K562 (cell line): ENCODE data around the gene MARCHF9.
A peak's percentile ranks its signal among the peaks of the same experiment; 100 is the strongest.

Experiments
- DMBX1 ChIP-seq: fragments of 250-450 bp; sonication (Bioruptor Pico); IDR thresholded peaks from 2 replicates; pipeline ENCODE4 v1.8.0; 2022; ENCODE audit warnings: inconsistent platforms, mild to moderate bottlenecking, moderate library complexity, borderline replicate concordance
- ELF1 ChIP-seq: fragments of 200-800 bp; sonication (Bioruptor generic); IDR thresholded peaks from 2 replicates; pipeline ENCODE4 v1.6.1; 2016; ENCODE audit warnings: missing genetic modification characterization, missing compliant biosample characterization
- ESRRB ChIP-seq: fragments of 250-450 bp; sonication (Bioruptor Pico); IDR thresholded peaks from 2 replicates; pipeline ENCODE4 v1.5.0; 2020; ENCODE audit warnings: mild to moderate bottlenecking, moderate library complexity, borderline replicate concordance
- NR2C1 ChIP-seq, 2 experiments: fragments of 450-650 bp; IDR thresholded peaks; 2 replicates each; pipeline ENCODE4 v1.6.1; 2017; ENCODE audit warnings: mild to moderate bottlenecking in 2 of 2, antibody characterized with exemption in 1 of 2, inconsistent platforms in 1 of 2, missing compliant biosample characterization in 1 of 2, missing genetic modification characterization in 1 of 2
- POLR2A ChIP-seq: fragments of 450-650 bp; conservative IDR thresholded peaks from 2 replicates; pipeline ENCODE4 v1.6.1; 2016
- RCOR1 ChIP-seq, 2 experiments: IDR thresholded peaks; 2 replicates each; pipeline ENCODE4 v1.6.1; 2012; ENCODE audit warnings: low read depth in 2 of 2, low read length in 2 of 2, borderline replicate concordance in 1 of 2, improper control_type of control experiment in 1 of 2
- SAP30 ChIP-seq: fragments of 200-600 bp; sonication (generic); IDR thresholded peaks from 2 replicates; pipeline ENCODE4 v1.6.1; 2012; ENCODE audit warnings: borderline replicate concordance, low read depth, mild to moderate bottlenecking, moderate library complexity, low read length, control low read depth, inconsistent platforms; ENCODE audit not compliant: insufficient read depth, poor library complexity, severe bottlenecking
- SIRT6 ChIP-seq: IDR thresholded peaks from one replicate; pipeline ENCODE4 v1.6.1; 2012; ENCODE audit warnings: low read depth, mild to moderate bottlenecking, control low read depth, inconsistent platforms, low read length, moderate library complexity
- SPI1 ChIP-seq: IDR thresholded peaks from 2 replicates; pipeline ENCODE4 v1.6.1; 2011; ENCODE audit warnings: low read depth, low read length, control low read depth, borderline replicate concordance
- ZBTB49 ChIP-seq: sonication (generic); formaldehyde crosslinking; IDR thresholded peaks from 2 replicates; pipeline ENCODE4 v1.8.0; 2022; ENCODE audit warnings: missing genetic modification reagents, mild to moderate bottlenecking, borderline replicate concordance
- ZNF121 ChIP-seq: sonication (generic); formaldehyde crosslinking; conservative IDR thresholded peaks from 2 replicates; pipeline ENCODE4 v1.8.0; 2022; ENCODE audit warnings: missing genetic modification reagents
- ZNF133 ChIP-seq: fragments of 250-450 bp; sonication (Bioruptor Pico); IDR thresholded peaks from 2 replicates; pipeline ENCODE4 v1.4.0; 2020; ENCODE audit warnings: mild to moderate bottlenecking
- TF ChIP-seq, protein P1 (sequence below), 3 experiments: IDR thresholded peaks in 2 of 3; conservative IDR thresholded peaks in 1 of 3; 2 replicates each; pipeline ENCODE4 v1.5.1; 2011 to 2012; ENCODE audit warnings: low read length in 3 of 3, mild to moderate bottlenecking in 3 of 3, control low read depth in 2 of 3, improper control_type of control experiment in 1 of 3, inconsistent platforms in 1 of 3, low read depth in 1 of 3, mixed read lengths in 1 of 3, moderate library complexity in 1 of 3; ENCODE audit not compliant: insufficient read depth in 2 of 3

DNA sequence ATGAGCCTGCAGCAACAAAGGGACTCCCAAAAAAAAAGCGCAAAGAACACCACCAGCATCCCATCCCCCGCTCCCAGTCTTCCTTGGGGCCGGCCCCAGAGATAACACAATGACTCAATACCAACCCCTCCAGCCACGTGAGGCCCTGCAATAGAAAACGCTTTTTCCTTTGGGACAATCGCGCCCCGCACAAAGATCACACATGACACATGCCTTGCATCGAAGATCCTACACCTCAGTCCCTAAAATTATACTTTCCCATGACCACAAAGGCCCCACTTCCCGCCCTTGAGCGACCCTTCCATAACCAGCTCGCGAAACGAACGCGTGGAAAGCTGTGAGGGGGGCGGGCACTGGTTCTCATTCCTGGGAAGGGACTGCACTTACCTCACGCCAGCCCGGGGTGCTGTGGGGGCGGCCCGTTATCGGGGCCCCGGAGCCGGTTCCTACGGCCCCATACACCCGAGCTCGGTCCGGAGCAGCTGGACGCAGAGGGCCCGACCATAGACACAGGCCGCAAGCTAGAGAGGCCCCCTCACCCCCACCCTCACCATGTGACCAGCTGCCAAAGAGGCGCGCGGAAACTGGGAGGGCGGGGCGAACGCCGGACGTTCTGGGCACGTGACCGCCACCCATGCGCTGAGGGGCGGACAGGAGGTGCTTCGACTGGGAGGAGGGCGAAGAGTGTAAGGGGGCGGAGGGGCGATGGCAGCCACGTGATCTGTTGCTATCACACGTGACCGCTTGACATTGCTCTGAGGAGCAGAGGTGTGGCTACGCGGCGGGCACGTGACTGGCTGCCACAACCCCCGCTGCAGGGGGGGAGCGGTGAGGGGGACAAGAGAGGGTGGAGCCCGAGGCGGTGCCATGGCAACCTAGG is 2.9 kb upstream of the MARCHF9 start, which contains the start of gene CDK4:
- TF ChIP-seq, protein P1, sequence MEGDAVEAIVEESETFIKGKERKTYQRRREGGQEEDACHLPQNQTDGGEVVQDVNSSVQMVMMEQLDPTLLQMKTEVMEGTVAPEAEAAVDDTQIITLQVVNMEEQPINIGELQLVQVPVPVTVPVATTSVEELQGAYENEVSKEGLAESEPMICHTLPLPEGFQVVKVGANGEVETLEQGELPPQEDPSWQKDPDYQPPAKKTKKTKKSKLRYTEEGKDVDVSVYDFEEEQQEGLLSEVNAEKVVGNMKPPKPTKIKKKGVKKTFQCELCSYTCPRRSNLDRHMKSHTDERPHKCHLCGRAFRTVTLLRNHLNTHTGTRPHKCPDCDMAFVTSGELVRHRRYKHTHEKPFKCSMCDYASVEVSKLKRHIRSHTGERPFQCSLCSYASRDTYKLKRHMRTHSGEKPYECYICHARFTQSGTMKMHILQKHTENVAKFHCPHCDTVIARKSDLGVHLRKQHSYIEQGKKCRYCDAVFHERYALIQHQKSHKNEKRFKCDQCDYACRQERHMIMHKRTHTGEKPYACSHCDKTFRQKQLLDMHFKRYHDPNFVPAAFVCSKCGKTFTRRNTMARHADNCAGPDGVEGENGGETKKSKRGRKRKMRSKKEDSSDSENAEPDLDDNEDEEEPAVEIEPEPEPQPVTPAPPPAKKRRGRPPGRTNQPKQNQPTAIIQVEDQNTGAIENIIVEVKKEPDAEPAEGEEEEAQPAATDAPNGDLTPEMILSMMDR (IDR thresholded peaks at IDR 0.05 in 2 of 3, conservative IDR thresholded peaks at IDR 0.05 in 1 of 3; ENCODE audit: insufficient read depth in 2 of 3, low read depth in 1 of 3, low read length in 3 of 3): no peak; a peak in 1 of 6 replicates
- TF ChIP-seq ZBTB49 (no peak; the same call in 1 of the 2 replicates), RCOR1 (IDR thresholded peaks at IDR 0.05; ENCODE audit: borderline replicate concordance in 1 of 2, low read depth in 2 of 2, low read length in 2 of 2) (peak in 1 of 2 experiments; percentile 81; a peak in 2 of 4 replicates), SIRT6 (no peak), NR2C1 (IDR thresholded peaks at IDR 0.05) (peak; percentile 73), NR2C1 (tag; IDR thresholded peaks at IDR 0.05) (no peak), ESRRB (CRISPR knock-in tag) (no peak), DMBX1 (CRISPR knock-in tag) (no peak), SAP30 (peak; percentile 71), ELF1 (tag) (no peak), ZNF121 (CRISPR knock-in tag) (no peak), SPI1 (no peak), POLR2A (peak; percentile 90), ZNF133 (CRISPR knock-in tag) (no peak)
